Activated naive CD8-positive, alpha-beta T cell treated with anti-CD3 and anti-CD28 coated beads, Interleukin-2, amount 10 ng/mL, durations not matched to agents 7 days and 5 days (primary cell): ENCODE results near the gene SFMBT1. TPM values are rescaled to one million over a fixed set of nuclear protein-coding genes. Genes with fewer than 3 reads are reported as not detected.

Experiments used
- ATAC-seq: fragments of 150-1000 bp; cut with Tn5 transposase; one replicate; pipeline ENCODE4 v1.10.0; 2021; ENCODE audit warnings: low read depth, moderate library complexity
- POLR2A ChIA-PET: fragments of 350-600 bp; sonication (Branson Sonifier 250); formaldehyde crosslinking; loops from one replicate; lab custom pipeline; 2021; ENCODE audit warnings: antibody characterized with exemption; lab: Charles Lee
- DNase-seq: peaks from one replicate; pipeline ENCODE4 v3.0.0; 2021
- H3K27ac Mint-ChIP-seq: one replicate; pipeline ENCODE4 v1.8.0; 2022; ENCODE audit warnings: mild to moderate bottlenecking, mixed read lengths
- H3K27me3 Mint-ChIP-seq: one replicate; pipeline ENCODE4 v1.8.0; 2022; ENCODE audit warnings: mild to moderate bottlenecking, moderate library complexity, mixed read lengths
- H3K36me3 Mint-ChIP-seq: one replicate; pipeline ENCODE4 v1.8.0; 2021; ENCODE audit warnings: mild to moderate bottlenecking, mixed read lengths
- H3K4me1 Mint-ChIP-seq: one replicate; pipeline ENCODE4 v1.8.0; 2021; ENCODE audit warnings: mixed read lengths
- H3K4me3 Mint-ChIP-seq: one replicate; pipeline ENCODE4 v1.8.0; 2022; ENCODE audit warnings: mild to moderate bottlenecking, moderate library complexity, mixed read lengths
- H3K9me3 Mint-ChIP-seq: one replicate; pipeline ENCODE4 v1.8.0; 2021; ENCODE audit warnings: mixed read lengths
- total RNA-seq, 2 experiments: library from RNA; stranded (reverse); gene quantifications; one replicate each; pipeline ENCODE4 v1.2.3, GENCODE V29; 2021

SFMBT1 gene
- total RNA-seq, 2 experiments from 2014 or later = 29.5 to 30.8 TPM

GRCh38 chr3:52872245-52872644 is 173.6 kb downstream of the SFMBT1 start:
- Mint-ChIP-seq H3K36me3 (peaks cover 11% of the 10 kb centered on the region), H3K4me3 (no peak overlapping the region)
- DNase-seq = no peak

GRCh38 chr3:52871761-52872160 is 174.1 kb downstream of the SFMBT1 start:
- POLR2A ChIA-PET = no interaction called here
- Mint-ChIP-seq H3K27me3 (no peaks in the 10 kb centered on the region), H3K27ac (peak overlapping the region; percentile 9), H3K9me3 (no peaks in the 10 kb centered on the region), H3K36me3 (peaks cover 13% of the 10 kb centered on the region), H3K4me3 (no peak overlapping the region), H3K4me1 (peaks cover 35% of the 10 kb centered on the region)
- ATAC-seq = no peak
- no peak for DNase-seq

More at GRCh38 chr3:52872245-52872644, 173.6 kb downstream of the SFMBT1 start:
- H3K27me3 Mint-ChIP-seq = no peaks in the 10 kb centered on the region
- no peaks in the 10 kb centered on the region for H3K9me3 Mint-ChIP-seq
- peak overlapping the region; percentile 2 for H3K27ac Mint-ChIP-seq
- ATAC-seq = no peak
- POLR2A ChIA-PET = no interaction called here
- peaks cover 35% of the 10 kb centered on the region for H3K4me1 Mint-ChIP-seq

- Mint-ChIP-seq H3K36me3 (peaks cover 23% of the 10 kb centered on the region), H3K27me3 (no peaks in the 10 kb centered on the region), H3K4me1 (peaks cover 27% of the 10 kb centered on the region), H3K27ac (no peak overlapping the region), H3K9me3 (peaks cover 9% of the 10 kb centered on the region), H3K4me3 (no peak overlapping the region)
- ATAC-seq (no peak), DNase-seq (no peak)
- POLR2A ChIA-PET = no interaction called here
These were observed 175.4 kb downstream of the SFMBT1 start for GRCh38 chr3:52870471-52870870.

GRCh38 chr3:52866427-52866826 is 179.4 kb downstream of the SFMBT1 start:
- DNase-seq (no peak), ATAC-seq (no peak)
- Mint-ChIP-seq H3K27me3 (no peaks in the 10 kb centered on the region), H3K9me3 (peaks cover 20% of the 10 kb centered on the region), H3K4me3 (no peak overlapping the region), H3K27ac (no peak overlapping the region), H3K36me3 (peaks cover 47% of the 10 kb centered on the region), H3K4me1 (peaks cover 3% of the 10 kb centered on the region)
- POLR2A ChIA-PET = no interaction called here

- ATAC-seq = no peak
- peaks cover 3% of the 10 kb centered on the region for H3K4me1 Mint-ChIP-seq
- H3K4me3 Mint-ChIP-seq = no peak overlapping the region
- no peaks in the 10 kb centered on the region for H3K27me3 Mint-ChIP-seq
- DNase-seq = no peak
- POLR2A ChIA-PET = no interaction called here
- H3K9me3 Mint-ChIP-seq = peaks cover 20% of the 10 kb centered on the region
- peaks cover 47% of the 10 kb centered on the region for H3K36me3 Mint-ChIP-seq
- no peak overlapping the region for H3K27ac Mint-ChIP-seq
These were observed 179.9 kb downstream of the SFMBT1 start for GRCh38 chr3:52865994-52866393.

- DNase-seq (no peak), ATAC-seq (no peak)
- POLR2A ChIA-PET = no interaction called here
- Mint-ChIP-seq H3K4me3 (no peak overlapping the region), H3K36me3 (peaks cover 26% of the 10 kb centered on the region), H3K27ac (no peak overlapping the region), H3K9me3 (peaks cover 12% of the 10 kb centered on the region), H3K4me1 (no peaks in the 10 kb centered on the region), H3K27me3 (no peaks in the 10 kb centered on the region)
These were observed 185.5 kb downstream of the SFMBT1 start for GRCh38 chr3:52860424-52860768.

- POLR2A ChIA-PET = no interaction called here
- Mint-ChIP-seq H3K27me3 (no peaks in the 10 kb centered on the region), H3K36me3 (peaks cover 23% of the 10 kb centered on the region), H3K4me1 (no peaks in the 10 kb centered on the region), H3K27ac (no peak overlapping the region), H3K9me3 (peaks cover 9% of the 10 kb centered on the region), H3K4me3 (no peak overlapping the region)
- ATAC-seq (no peak), DNase-seq (no peak)
These were observed 186.0 kb downstream of the SFMBT1 start for GRCh38 chr3:52859686-52860423.

- Mint-ChIP-seq H3K36me3 (peaks cover 6% of the 10 kb centered on the region), H3K27ac (no peak overlapping the region), H3K4me1 (no peaks in the 10 kb centered on the region), H3K9me3 (no peaks in the 10 kb centered on the region), H3K4me3 (no peak overlapping the region), H3K27me3 (no peaks in the 10 kb centered on the region)
- POLR2A ChIA-PET = interaction anchor here (1.2 kb wide), 1 partner anchor 39 kb away, joined by 3 read pairs; the partner anchor contains the start of gene STIMATE
- DNase-seq = no peak
- no peak for ATAC-seq
These were observed 188.0 kb downstream of the SFMBT1 start for GRCh38 chr3:52857864-52858263.

GRCh38 chr3:52857133-52857532 is 188.7 kb downstream of the SFMBT1 start:
- DNase-seq (no peak), ATAC-seq (no peak)
- Mint-ChIP-seq H3K27me3 (no peaks in the 10 kb centered on the region), H3K9me3 (no peaks in the 10 kb centered on the region), H3K4me1 (no peaks in the 10 kb centered on the region), H3K36me3 (peaks cover 4% of the 10 kb centered on the region), H3K4me3 (no peak overlapping the region), H3K27ac (no peak overlapping the region)
- POLR2A ChIA-PET = no interaction called here

- Mint-ChIP-seq H3K4me1 (no peaks in the 10 kb centered on the region), H3K27ac (no peak overlapping the region), H3K27me3 (no peaks in the 10 kb centered on the region), H3K4me3 (no peak overlapping the region), H3K36me3 (peaks cover 5% of the 10 kb centered on the region), H3K9me3 (no peaks in the 10 kb centered on the region)
- DNase-seq (no peak), ATAC-seq (no peak)
- POLR2A ChIA-PET = no interaction called here
These were observed 189.2 kb downstream of the SFMBT1 start for GRCh38 chr3:52856666-52857065.

GRCh38 chr3:52854013-52854412 is 191.9 kb downstream of the SFMBT1 start:
- no peaks in the 10 kb centered on the region for H3K9me3 Mint-ChIP-seq
- ATAC-seq = no peak
- no peaks in the 10 kb centered on the region for H3K27me3 Mint-ChIP-seq
- POLR2A ChIA-PET = no interaction called here
- no peak overlapping the region for H3K27ac Mint-ChIP-seq
- no peak overlapping the region for H3K4me3 Mint-ChIP-seq
- no peak for DNase-seq
- H3K36me3 Mint-ChIP-seq = peaks cover 5% of the 10 kb centered on the region
- no peaks in the 10 kb centered on the region for H3K4me1 Mint-ChIP-seq

Other genes starting within 250 kb of the SFMBT1 start
- 10 to 100 TPM; 29.2 to 30.7 TPM for gene ITIH4, start 215.4 kb downstream of the SFMBT1 start, total RNA-seq
- 1 to 10 TPM; 1.3 to 1.9 TPM for gene MUSTN1, start 211.1 kb downstream of the SFMBT1 start, total RNA-seq
- 10 to 100 TPM; 38.5 to 39.1 TPM for gene STIMATE, start 148.5 kb downstream of the SFMBT1 start, total RNA-seq
- gene RFT1, start 84.4 kb upstream of the SFMBT1 start, total RNA-seq = 10 to 100 TPM; 27.9 to 32.2 TPM
- 10 to 100 TPM; 20.5 TPM for gene PRKCD, start 115.1 kb upstream of the SFMBT1 start, total RNA-seq
- gene TKT, start 209.9 kb upstream of the SFMBT1 start, total RNA-seq = 100 to 1,000 TPM; 204 to 210 TPM